Hepatocyte (in vitro differentiated cells): ENCODE measurements around the gene ZSCAN5B.

Source experiments
- EZH2phosphoT487 ChIP-seq: fragments of 200-600 bp; sonication (generic); IDR thresholded peaks from one replicate; pipeline ENCODE4 v1.6.1; 2018; ENCODE audit warnings: antibody characterized with exemption, mild to moderate bottlenecking, low read depth, moderate library complexity; ENCODE audit not compliant: unreplicated experiment, severe bottlenecking
- TF ChIP-seq, protein P1 (sequence below): fragments of 200-600 bp; sonication (generic); IDR thresholded peaks from 2 replicates; pipeline ENCODE4 v1.5.1; 2016; ENCODE audit warnings: antibody characterized with exemption, mild to moderate bottlenecking; ENCODE audit not compliant: poor library complexity

DNA sequence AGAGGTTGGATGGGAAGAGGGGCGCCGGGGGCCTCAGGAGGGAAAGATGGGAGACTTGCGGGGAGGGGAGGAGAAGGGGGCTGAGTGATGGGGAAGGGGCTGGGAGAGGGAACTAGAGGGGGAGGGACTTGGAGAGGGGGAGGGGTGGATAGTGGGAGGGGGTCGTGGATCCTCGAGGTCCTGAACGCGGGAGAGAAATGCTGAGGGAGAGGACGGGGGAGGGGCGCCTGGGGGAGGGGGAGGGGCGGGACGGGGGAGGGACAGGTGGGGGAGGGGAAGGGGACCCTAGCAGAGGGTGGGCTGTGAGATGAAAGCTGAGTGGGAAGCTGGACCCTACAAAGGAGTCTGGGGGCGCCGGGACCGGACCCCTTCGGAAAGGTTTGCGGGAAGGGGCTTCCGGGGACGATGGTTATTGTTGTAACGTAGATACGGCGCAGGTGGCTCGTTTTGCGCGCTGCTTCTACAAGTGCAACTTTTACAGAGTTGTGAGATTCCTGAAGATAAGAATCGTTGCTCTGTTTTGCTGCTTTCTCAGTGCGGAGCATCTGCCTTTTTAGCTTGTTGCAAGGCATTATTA lies 56.1 kb downstream of the ZSCAN5B start:
- TF ChIP-seq, protein P1, sequence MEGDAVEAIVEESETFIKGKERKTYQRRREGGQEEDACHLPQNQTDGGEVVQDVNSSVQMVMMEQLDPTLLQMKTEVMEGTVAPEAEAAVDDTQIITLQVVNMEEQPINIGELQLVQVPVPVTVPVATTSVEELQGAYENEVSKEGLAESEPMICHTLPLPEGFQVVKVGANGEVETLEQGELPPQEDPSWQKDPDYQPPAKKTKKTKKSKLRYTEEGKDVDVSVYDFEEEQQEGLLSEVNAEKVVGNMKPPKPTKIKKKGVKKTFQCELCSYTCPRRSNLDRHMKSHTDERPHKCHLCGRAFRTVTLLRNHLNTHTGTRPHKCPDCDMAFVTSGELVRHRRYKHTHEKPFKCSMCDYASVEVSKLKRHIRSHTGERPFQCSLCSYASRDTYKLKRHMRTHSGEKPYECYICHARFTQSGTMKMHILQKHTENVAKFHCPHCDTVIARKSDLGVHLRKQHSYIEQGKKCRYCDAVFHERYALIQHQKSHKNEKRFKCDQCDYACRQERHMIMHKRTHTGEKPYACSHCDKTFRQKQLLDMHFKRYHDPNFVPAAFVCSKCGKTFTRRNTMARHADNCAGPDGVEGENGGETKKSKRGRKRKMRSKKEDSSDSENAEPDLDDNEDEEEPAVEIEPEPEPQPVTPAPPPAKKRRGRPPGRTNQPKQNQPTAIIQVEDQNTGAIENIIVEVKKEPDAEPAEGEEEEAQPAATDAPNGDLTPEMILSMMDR = no peak
- no peak for TF ChIP-seq EZH2phosphoT487
